Measurements from ENCODE around the gene HLA-DPA1. TPM values are rescaled to one million over a fixed set of nuclear protein-coding genes. Genes with fewer than 3 reads are reported as not detected.

HLA-DPA1 gene
- total RNA-seq, 4 donors from 2014 or later = 57.1 to 127 (median 96.8) TPM

DNA sequence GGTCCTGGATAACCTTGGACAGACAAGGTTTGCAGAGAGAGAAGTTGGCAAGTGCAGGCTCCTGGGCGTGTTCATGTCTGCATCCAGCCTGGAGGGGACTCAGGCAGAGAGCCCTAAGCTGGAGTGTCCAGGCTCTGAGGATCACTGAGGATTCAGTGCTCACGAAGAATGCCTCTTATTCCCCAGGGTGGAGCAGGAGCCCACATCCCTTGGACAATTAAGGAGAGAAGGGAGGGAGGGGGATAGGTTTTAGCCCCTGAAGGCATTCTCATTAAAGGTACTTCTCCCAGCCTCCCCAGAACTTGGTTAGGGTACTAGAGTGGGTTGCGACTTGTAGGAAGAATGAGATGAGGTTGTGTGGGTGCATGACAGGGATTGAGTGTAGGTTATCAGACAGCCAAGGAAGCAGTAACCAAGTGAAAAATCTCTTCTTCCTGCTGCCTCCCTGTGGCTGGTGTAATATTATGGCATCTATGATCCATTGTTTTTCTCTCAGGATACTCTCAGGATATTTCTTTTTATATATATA lies 3.0 kb upstream of the HLA-DPA1 start:
- TF ChIP-seq, protein P1, sequence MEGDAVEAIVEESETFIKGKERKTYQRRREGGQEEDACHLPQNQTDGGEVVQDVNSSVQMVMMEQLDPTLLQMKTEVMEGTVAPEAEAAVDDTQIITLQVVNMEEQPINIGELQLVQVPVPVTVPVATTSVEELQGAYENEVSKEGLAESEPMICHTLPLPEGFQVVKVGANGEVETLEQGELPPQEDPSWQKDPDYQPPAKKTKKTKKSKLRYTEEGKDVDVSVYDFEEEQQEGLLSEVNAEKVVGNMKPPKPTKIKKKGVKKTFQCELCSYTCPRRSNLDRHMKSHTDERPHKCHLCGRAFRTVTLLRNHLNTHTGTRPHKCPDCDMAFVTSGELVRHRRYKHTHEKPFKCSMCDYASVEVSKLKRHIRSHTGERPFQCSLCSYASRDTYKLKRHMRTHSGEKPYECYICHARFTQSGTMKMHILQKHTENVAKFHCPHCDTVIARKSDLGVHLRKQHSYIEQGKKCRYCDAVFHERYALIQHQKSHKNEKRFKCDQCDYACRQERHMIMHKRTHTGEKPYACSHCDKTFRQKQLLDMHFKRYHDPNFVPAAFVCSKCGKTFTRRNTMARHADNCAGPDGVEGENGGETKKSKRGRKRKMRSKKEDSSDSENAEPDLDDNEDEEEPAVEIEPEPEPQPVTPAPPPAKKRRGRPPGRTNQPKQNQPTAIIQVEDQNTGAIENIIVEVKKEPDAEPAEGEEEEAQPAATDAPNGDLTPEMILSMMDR (IDR thresholded peaks at IDR 0.05) = no peak
- TF ChIP-seq POLR2A (IDR thresholded peaks at IDR 0.05) = no peak
- 68 to 69% methylated on average over 3 of the region's 3 CpGs for WGBS, 2 donors
- intact Hi-C loops (cut with DNase I; ENCODE audit: low total_unique reads) = no loop called here
- DNase-seq (ENCODE audit: low spot score in 2 of 2) = no peak
- no peak overlapping the region for H3K4me3 ChIP-seq (ENCODE audit: low read depth, poor library complexity, severe bottlenecking)

- 62 to 66% methylated on average over 10 of the region's 10 CpGs for WGBS, 2 donors
- no peak within 1 kb of the TSS for H3K4me3 ChIP-seq (ENCODE audit: low read depth, poor library complexity, severe bottlenecking)
- intact Hi-C loops (cut with DNase I; ENCODE audit: low total_unique reads) = no loop called here
- no peak for TF ChIP-seq POLR2A (IDR thresholded peaks at IDR 0.05)
- TF ChIP-seq, protein P1 (IDR thresholded peaks at IDR 0.05) = no peak
- DNase-seq (ENCODE audit: low spot score in 2 of 2) = peak in 1 of 2 donors; percentile 42
Measured at GRCh38 chr6:33075568-33076405, 2.3 kb upstream of the HLA-DPA1 start, which contains the start of gene HLA-DPB1. Gene HLA-DPB1 (plus strand): TSS chr6:33075990. CDS start chr6:33076042, 52 bp downstream.

DNA sequence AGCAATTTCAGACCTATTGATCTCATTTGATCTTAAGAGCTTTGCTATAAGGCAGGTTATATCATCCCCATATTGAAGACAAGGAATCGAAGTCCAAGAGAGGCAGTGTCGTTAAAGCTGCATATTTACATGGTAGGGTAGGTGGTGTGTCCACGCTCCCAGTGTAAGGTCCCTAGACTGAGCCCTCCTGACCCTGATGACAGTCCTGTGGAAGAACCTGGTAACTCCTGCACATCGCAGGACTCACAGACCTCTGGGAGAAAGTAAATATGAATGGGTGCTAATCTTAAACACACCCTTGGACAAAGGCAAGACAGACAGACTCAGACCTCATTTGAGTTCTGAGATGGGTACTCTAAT lies 1.7 kb upstream of the HLA-DPA1 start:
- no peak for TF ChIP-seq POLR2A (IDR thresholded peaks at IDR 0.05)
- TF ChIP-seq, protein P1 (IDR thresholded peaks at IDR 0.05) = no peak
- 92% methylated on average over 4 of the region's 4 CpGs for WGBS, 2 donors
- H3K4me3 ChIP-seq (ENCODE audit: low read depth, poor library complexity, severe bottlenecking) = no peak overlapping the region
- intact Hi-C loops (cut with DNase I; ENCODE audit: low total_unique reads) = no loop called here
- DNase-seq (ENCODE audit: low spot score in 2 of 2) = no peak

DNA sequence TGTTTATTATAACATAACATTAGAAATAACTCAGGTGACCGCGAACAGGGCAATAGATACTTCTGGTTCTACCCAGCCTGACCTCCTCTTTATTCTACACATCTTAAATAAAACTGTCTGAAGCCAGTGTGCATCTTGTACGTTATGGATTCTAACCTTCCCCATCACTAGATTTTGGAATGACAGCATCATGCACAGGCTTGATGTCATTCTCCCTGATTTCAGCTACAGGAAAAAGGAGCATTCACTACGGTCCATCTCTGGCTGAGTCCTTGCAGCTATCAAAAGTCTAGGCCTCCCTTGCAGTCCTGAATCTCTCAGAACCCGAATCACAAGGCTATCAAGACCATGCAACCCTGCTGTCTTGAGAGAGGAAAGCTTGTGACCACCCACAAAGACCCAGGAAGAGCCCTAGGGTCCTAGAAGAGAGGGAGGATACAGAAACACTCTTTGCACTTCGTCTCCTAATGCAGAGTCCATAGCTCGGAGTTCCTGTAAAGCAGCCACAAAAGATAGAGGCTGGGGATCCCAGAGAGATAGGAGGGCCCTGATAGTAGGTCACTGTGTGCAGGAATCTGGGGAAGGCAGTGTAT lies 845 bp downstream of the HLA-DPA1 start:
- no peak overlapping the region for H3K4me3 ChIP-seq (ENCODE audit: low read depth, poor library complexity, severe bottlenecking)
- intact Hi-C loops (cut with DNase I; ENCODE audit: low total_unique reads) = no loop called here
- DNase-seq (ENCODE audit: low spot score in 2 of 2) = no peak
- 62 to 84% methylated on average over 7 of the region's 7 CpGs for WGBS, 2 donors
- TF ChIP-seq, protein P1 (IDR thresholded peaks at IDR 0.05) = no peak
- TF ChIP-seq POLR2A (IDR thresholded peaks at IDR 0.05) = no peak

GRCh38 chr6:33071569-33071968 lies 1.9 kb downstream of the HLA-DPA1 start:
- TF ChIP-seq, protein P1 (IDR thresholded peaks at IDR 0.05) = no peak
- TF ChIP-seq POLR2A (IDR thresholded peaks at IDR 0.05) = no peak
- 64 to 83% methylated on average over 6 of the region's 6 CpGs for WGBS, 2 donors
- DNase-seq (ENCODE audit: low spot score in 2 of 2) = no peak
- intact Hi-C loops (cut with DNase I; ENCODE audit: low total_unique reads) = no loop called here
- no peak overlapping the region for H3K4me3 ChIP-seq (ENCODE audit: low read depth, poor library complexity, severe bottlenecking)
